HepG2 (cell line): Measurements from ENCODE around the gene HMCN2. TPM values are rescaled to one million over a fixed set of nuclear protein-coding genes. Genes with fewer than 3 reads are reported as not detected.

Experiments used
- AKAP8 ChIP-seq: sonication (generic); formaldehyde crosslinking; IDR thresholded peaks from 2 replicates; pipeline ENCODE4 v1.5.1; 2020; ENCODE audit warnings: mild to moderate bottlenecking, missing genetic modification reagents
- CHD2 ChIP-seq: IDR thresholded peaks from 2 replicates; pipeline ENCODE4 v1.6.1; 2011; ENCODE audit warnings: low read depth, low read length, improper control_type of control experiment
- MYC ChIP-seq: sonication (generic); formaldehyde crosslinking; IDR thresholded peaks from 2 replicates; pipeline ENCODE4 v1.9.0; 2021; ENCODE audit warnings: missing genetic modification reagents, borderline replicate concordance
- ZNF264 ChIP-seq: sonication (generic); formaldehyde crosslinking; IDR thresholded peaks from 2 replicates; pipeline ENCODE4 v1.4.0; 2020; ENCODE audit warnings: missing genetic modification reagents
- ZNF441 ChIP-seq: sonication (generic); formaldehyde crosslinking; IDR thresholded peaks from 2 replicates; pipeline ENCODE4 v1.7.0; 2021; ENCODE audit warnings: missing genetic modification reagents, borderline replicate concordance
- ZNF704 ChIP-seq: sonication (generic); formaldehyde crosslinking; IDR thresholded peaks from 2 replicates; pipeline ENCODE4 v1.8.1; 2023; ENCODE audit warnings: mild to moderate bottlenecking, inconsistent platforms, moderate library complexity, missing genetic modification reagents, borderline replicate concordance
- polyA plus RNA-seq, 8 experiments: library from polyadenylated mRNA; depleted of rRNA in 3 of 8; stranded (reverse) in 7 of 8; unstranded in 1 of 8; fragments of >200 nt; fragmentation: Illumina TruSeq in 4 of 8; extraction: Trizol in 4 of 8; gene quantifications; 2 replicates each; pipeline versions ENCODE4 v1.2.1 to v1.2.3, GENCODE V29; 2011 to 2016; ENCODE audit warnings: low read depth in 4 of 8, missing spikeins in 1 of 8, mixed read lengths in 1 of 8; ENCODE audit not compliant: insufficient read depth in 1 of 8
- total RNA-seq, 5 experiments: library from RNA; depleted of rRNA; stranded (reverse); fragments of >200 nt; fragmentation: Illumina TruSeq; extraction: Trizol; gene quantifications; 2 replicates each; pipeline ENCODE4 v1.2.3, GENCODE V29; 2016; ENCODE audit warnings: low read depth in 1 of 5
- TF ChIP-seq, protein P1 (sequence below): sonication (generic); formaldehyde crosslinking; IDR thresholded peaks from 2 replicates; pipeline ENCODE4 v1.4.0; 2020; ENCODE audit warnings: missing genetic modification reagents

Gene HMCN2
- total and polyA plus RNA-seq, 2 of the 13 experiments (the other 11 are each of a cell fraction or from before 2014, with no cell fraction given), result 0.09 TPM; not detected in 1

- TF ChIP-seq, protein P1, sequence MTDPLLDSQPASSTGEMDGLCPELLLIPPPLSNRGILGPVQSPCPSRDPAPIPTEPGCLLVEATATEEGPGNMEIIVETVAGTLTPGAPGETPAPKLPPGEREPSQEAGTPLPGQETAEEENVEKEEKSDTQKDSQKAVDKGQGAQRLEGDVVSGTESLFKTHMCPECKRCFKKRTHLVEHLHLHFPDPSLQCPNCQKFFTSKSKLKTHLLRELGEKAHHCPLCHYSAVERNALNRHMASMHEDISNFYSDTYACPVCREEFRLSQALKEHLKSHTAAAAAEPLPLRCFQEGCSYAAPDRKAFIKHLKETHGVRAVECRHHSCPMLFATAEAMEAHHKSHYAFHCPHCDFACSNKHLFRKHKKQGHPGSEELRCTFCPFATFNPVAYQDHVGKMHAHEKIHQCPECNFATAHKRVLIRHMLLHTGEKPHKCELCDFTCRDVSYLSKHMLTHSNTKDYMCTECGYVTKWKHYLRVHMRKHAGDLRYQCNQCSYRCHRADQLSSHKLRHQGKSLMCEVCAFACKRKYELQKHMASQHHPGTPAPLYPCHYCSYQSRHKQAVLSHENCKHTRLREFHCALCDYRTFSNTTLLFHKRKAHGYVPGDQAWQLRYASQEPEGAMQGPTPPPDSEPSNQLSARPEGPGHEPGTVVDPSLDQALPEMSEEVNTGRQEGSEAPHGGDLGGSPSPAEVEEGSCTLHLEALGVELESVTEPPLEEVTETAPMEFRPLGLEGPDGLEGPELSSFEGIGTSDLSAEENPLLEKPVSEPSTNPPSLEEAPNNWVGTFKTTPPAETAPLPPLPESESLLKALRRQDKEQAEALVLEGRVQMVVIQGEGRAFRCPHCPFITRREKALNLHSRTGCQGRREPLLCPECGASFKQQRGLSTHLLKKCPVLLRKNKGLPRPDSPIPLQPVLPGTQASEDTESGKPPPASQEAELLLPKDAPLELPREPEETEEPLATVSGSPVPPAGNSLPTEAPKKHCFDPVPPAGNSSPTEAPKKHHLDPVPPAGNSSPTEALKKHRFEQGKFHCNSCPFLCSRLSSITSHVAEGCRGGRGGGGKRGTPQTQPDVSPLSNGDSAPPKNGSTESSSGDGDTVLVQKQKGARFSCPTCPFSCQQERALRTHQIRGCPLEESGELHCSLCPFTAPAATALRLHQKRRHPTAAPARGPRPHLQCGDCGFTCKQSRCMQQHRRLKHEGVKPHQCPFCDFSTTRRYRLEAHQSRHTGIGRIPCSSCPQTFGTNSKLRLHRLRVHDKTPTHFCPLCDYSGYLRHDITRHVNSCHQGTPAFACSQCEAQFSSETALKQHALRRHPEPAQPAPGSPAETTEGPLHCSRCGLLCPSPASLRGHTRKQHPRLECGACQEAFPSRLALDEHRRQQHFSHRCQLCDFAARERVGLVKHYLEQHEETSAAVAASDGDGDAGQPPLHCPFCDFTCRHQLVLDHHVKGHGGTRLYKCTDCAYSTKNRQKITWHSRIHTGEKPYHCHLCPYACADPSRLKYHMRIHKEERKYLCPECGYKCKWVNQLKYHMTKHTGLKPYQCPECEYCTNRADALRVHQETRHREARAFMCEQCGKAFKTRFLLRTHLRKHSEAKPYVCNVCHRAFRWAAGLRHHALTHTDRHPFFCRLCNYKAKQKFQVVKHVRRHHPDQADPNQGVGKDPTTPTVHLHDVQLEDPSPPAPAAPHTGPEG (CRISPR knock-in tag), result no peak
- no peak for TF ChIP-seq ZNF441 (CRISPR knock-in tag)
- TF ChIP-seq AKAP8 (CRISPR knock-in tag), result no peak
- TF ChIP-seq CHD2, result no peak
- no peak for TF ChIP-seq ZNF264 (CRISPR knock-in tag)
- TF ChIP-seq MYC (CRISPR knock-in tag), result no peak
- TF ChIP-seq ZNF704 (CRISPR knock-in tag), result no peak
Observed at GRCh38 chr9:130410443-130410842, 144.9 kb downstream of the HMCN2 start (continued).
